GM12892 (cell line): ENCODE measurements around the gene MRPL39.

ENCODE experiments used
- POLR2A ChIP-seq: IDR thresholded peaks from 2 replicates; pipeline ENCODE4 v1.6.1; 2011; ENCODE audit warnings: low read depth, low read length, control low read depth
- TAF1 ChIP-seq: IDR thresholded peaks from 2 replicates; pipeline ENCODE4 v1.6.1; 2011; ENCODE audit warnings: low read depth, mild to moderate bottlenecking, control low read depth, low read length, borderline replicate concordance

GRCh38 chr21:25550352-25551120, 56.7 kb downstream of the MRPL39 start:
- TF ChIP-seq POLR2A (no peak), TAF1 (no peak)
